Thoracic aorta (tissue), 2 donors: Measurements from ENCODE around the gene TSTD1. TPM values are rescaled to one million over a fixed set of nuclear protein-coding genes. Genes with fewer than 3 reads are reported as not detected.

ENCODE experiments used
- ATAC-seq: fragments of 150-250 bp; one replicate; pipeline ENCODE4 v1.8.0; 2017; ENCODE audit warnings: low read depth; ENCODE audit not compliant: insufficient number of reproducible peaks, low FRiP score
- DNase-seq: peaks from one replicate; pipeline ENCODE4 v3.0.0-alpha.2; 2020; ENCODE audit warnings: low spot score
- H3K27ac ChIP-seq, 2 donors: fragments of 200-600 bp; sonication (generic); 1 replicate in 1 of 2; 2 replicates in 1 of 2; pipeline ENCODE4 v1.5.1; 2016; ENCODE audit warnings: mild to moderate bottlenecking in 2 of 2, moderate library complexity in 2 of 2
- H3K27me3 ChIP-seq: fragments of 200-600 bp; sonication (generic); replicated peaks from 2 replicates; pipeline ENCODE4 v1.6.0; 2016; ENCODE audit warnings: mild to moderate bottlenecking; ENCODE audit not compliant: insufficient read depth
- H3K36me3 ChIP-seq: fragments of 200-600 bp; sonication (generic); one replicate; pipeline ENCODE4 v1.5.1; 2016
- H3K4me1 ChIP-seq, 2 donors: fragments of 200-600 bp; sonication (generic); 1 replicate in 1 of 2; 2 replicates in 1 of 2; pipeline versions ENCODE4 v1.5.1 to v1.6.0; 2016; ENCODE audit warnings: low read depth in 2 of 2, mild to moderate bottlenecking in 1 of 2; ENCODE audit not compliant: control insufficient read depth in 1 of 2
- H3K4me3 ChIP-seq: fragments of 200-600 bp; sonication (generic); 2 replicates; pipeline ENCODE4 v1.5.1; 2016; ENCODE audit warnings: mild to moderate bottlenecking
- H3K9me3 ChIP-seq: fragments of 200-600 bp; sonication (generic); 2 replicates; pipeline ENCODE4 v1.5.1; 2016
- CTCF ChIP-seq: fragments of 200-600 bp; sonication (generic); IDR thresholded peaks from one replicate; pipeline ENCODE4 v1.5.1; 2019; ENCODE audit warnings: antibody characterized with exemption
- total RNA-seq, 2 donors: library from RNA; depleted of rRNA; stranded (reverse); fragments of >200 nt; gene quantifications; one replicate each; pipeline versions ENCODE4 v1.1.0 to v1.2.3, GENCODE V29; 2016

Gene TSTD1
- total RNA-seq, 2 donors from 2014 or later, result 19.9 to 34.2 TPM

GRCh38 chr1:161071886-161072371, 33.2 kb upstream of the TSTD1 start:
- DNase-seq, result no peak
- no peaks in the 10 kb centered on the region for H3K27me3 ChIP-seq
- peak; percentile 32 for TF ChIP-seq CTCF
- ATAC-seq, result no peak
- no peaks in the 10 kb centered on the region for H3K4me1 ChIP-seq
- H3K36me3 ChIP-seq, result no peaks in the 10 kb centered on the region
- H3K9me3 ChIP-seq, result no peaks in the 10 kb centered on the region
- H3K4me3 ChIP-seq, result no peak overlapping the region
- H3K27ac ChIP-seq, result no peak overlapping the region

- Histone ChIP-seq H3K27ac (no peak overlapping the region), H3K27me3 (no peaks in the 10 kb centered on the region), H3K4me1 (no peaks in the 10 kb centered on the region), H3K4me3 (no peak overlapping the region), H3K9me3 (no peaks in the 10 kb centered on the region), H3K36me3 (no peaks in the 10 kb centered on the region)
- no peak for DNase-seq
- TF ChIP-seq CTCF, result no peak
- no peak for ATAC-seq
Observed at GRCh38 chr1:161070761-161071160, 32.0 kb upstream of the TSTD1 start.

- H3K4me3 ChIP-seq, result peak within 1 kb of the TSS; percentile 63
- no peaks in the 10 kb centered on the region for H3K4me1 ChIP-seq
- DNase-seq (no peak), ATAC-seq (no peak)
- TF ChIP-seq CTCF, result no peak
- H3K27ac ChIP-seq, result peak within 1 kb of the TSS; percentile 12 to 36
- H3K27me3 ChIP-seq, result no peaks in the 10 kb centered on the region
- no peaks in the 10 kb centered on the region for H3K9me3 ChIP-seq
- H3K36me3 ChIP-seq, result no peaks in the 10 kb centered on the region
Observed at GRCh38 chr1:161069731-161070270, 31.0 kb upstream of the TSTD1 start, which contains the start of gene ARHGAP30. Gene ARHGAP30 (minus strand): TSS chr1:161069891. CDS start chr1:161069624, 267 bp downstream.

- Histone ChIP-seq H3K4me1 (no peaks in the 10 kb centered on the region), H3K9me3 (no peaks in the 10 kb centered on the region), H3K27me3 (no peaks in the 10 kb centered on the region), H3K36me3 (no peaks in the 10 kb centered on the region), H3K4me3 (peak overlapping the region; percentile 63), H3K27ac (peak overlapping the region; percentile 12 to 36)
- DNase-seq, result no peak
- TF ChIP-seq CTCF, result no peak
- no peak for ATAC-seq
Observed at GRCh38 chr1:161069241-161069640, 30.5 kb upstream of the TSTD1 start.

GRCh38 chr1:161068306-161069234, 29.8 kb upstream of the TSTD1 start:
- no peaks in the 10 kb centered on the region for H3K27me3 ChIP-seq
- no peaks in the 10 kb centered on the region for H3K36me3 ChIP-seq
- TF ChIP-seq CTCF, result no peak
- H3K4me3 ChIP-seq, result peak overlapping the region; percentile 63
- ATAC-seq, result no peak
- peak overlapping the region; percentile 12 to 17 for H3K27ac ChIP-seq
- no peaks in the 10 kb centered on the region for H3K9me3 ChIP-seq
- no peak for DNase-seq
- no peaks in the 10 kb centered on the region for H3K4me1 ChIP-seq
